K562 (cell line): ENCODE measurements around the gene HSPB8.

ENCODE experiments used
- CCNT2 ChIP-seq: IDR thresholded peaks from 2 replicates; pipeline ENCODE4 v1.6.1; 2011; ENCODE audit warnings: borderline replicate concordance, low read depth, mild to moderate bottlenecking, moderate library complexity, mixed read lengths, low read length; ENCODE audit not compliant: insufficient read length; ENCODE audit errors: extremely low read depth
- CREM ChIP-seq: IDR thresholded peaks from 2 replicates; pipeline ENCODE4 v1.6.1; 2014; ENCODE audit warnings: antibody characterized with exemption, low read depth
- NBN ChIP-seq: fragments of 450-650 bp; IDR thresholded peaks from 2 replicates; pipeline ENCODE4 v1.6.1; 2016; ENCODE audit warnings: low read depth, mild to moderate bottlenecking
- RAD21 ChIP-seq, 2 experiments: fragments of 250-450 bp in 1 of 2; fragments of 450-650 bp in 1 of 2; sonication (Bioruptor Pico) in 1 of 2; formaldehyde crosslinking in 1 of 2; IDR thresholded peaks in 1 of 2; conservative IDR thresholded peaks in 1 of 2; 2 replicates each; pipeline versions ENCODE4 v1.4.0 to v1.8.0; 2020 to 2022; ENCODE audit warnings: mild to moderate bottlenecking in 2 of 2, moderate library complexity in 1 of 2
- RBBP5 ChIP-seq: fragments of 200-600 bp; sonication (generic); IDR thresholded peaks from 2 replicates; pipeline ENCODE4 v1.6.1; 2012; ENCODE audit warnings: borderline replicate concordance, mild to moderate bottlenecking, low read length, control low read depth, inconsistent platforms; ENCODE audit not compliant: insufficient read depth, poor library complexity, severe bottlenecking
- YY1 ChIP-seq, 3 experiments: IDR thresholded peaks; 2 replicates each; pipeline ENCODE4 v1.6.1; 2011; ENCODE audit warnings: low read length in 2 of 3, mild to moderate bottlenecking in 2 of 3, moderate library complexity in 2 of 3, borderline replicate concordance in 1 of 3, control low read depth in 1 of 3, low read depth in 1 of 3; ENCODE audit not compliant: insufficient read depth in 3 of 3, insufficient replicate concordance in 2 of 3, control insufficient read depth in 1 of 3, insufficient read length in 1 of 3; ENCODE audit errors: extremely low read depth in 1 of 3
- ZNF282 ChIP-seq: sonication (generic); formaldehyde crosslinking; IDR thresholded peaks from 2 replicates; pipeline ENCODE4 v1.8.1; 2023; ENCODE audit warnings: missing genetic modification reagents
- TF ChIP-seq, protein P1 (sequence below): sonication (generic); formaldehyde crosslinking; IDR thresholded peaks from 2 replicates; pipeline ENCODE4 v1.8.0; 2023; ENCODE audit warnings: mild to moderate bottlenecking, missing genetic modification reagents

DNA sequence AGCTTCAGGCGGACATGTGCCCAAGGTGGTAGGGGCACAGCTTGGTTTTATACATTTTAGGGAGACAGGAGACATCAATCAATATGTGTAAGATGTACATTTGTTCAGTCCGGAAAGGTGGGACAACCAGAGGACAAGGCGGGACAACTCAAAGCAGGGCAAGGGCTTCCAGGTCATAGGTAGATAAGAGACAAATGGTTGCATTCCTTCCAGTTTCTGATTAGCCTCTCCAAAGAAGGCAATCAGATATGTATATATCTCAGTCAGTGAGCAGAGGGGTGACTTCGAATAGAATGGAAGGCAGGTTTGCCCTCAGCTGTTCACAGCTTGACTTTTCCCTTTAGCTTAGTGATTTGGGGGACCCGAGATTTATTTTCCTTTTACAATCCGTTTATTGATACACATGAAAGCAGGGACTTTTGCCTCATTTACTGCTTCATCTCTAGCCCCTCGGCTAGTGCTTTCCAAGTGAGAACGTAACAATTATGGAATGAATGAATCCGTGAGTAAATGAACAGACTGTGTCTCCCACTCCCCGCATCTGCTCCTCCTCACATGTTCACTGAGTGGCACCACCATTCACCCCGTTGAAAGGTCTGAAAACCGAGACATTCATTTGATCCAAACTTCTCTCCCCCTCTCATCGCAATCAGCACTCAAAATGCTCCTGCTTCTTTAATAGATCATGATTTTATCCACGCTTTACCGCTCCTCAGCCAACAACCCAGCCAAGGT is 6.9 kb upstream of the HSPB8 start:
- TF ChIP-seq ZNF282 (CRISPR knock-in tag) (no peak), NBN (no peak), RAD21 (CRISPR knock-in tag; conservative IDR thresholded peaks at IDR 0.05 in 1 of 2, IDR thresholded peaks at IDR 0.05 in 1 of 2) (no peak), YY1 (IDR thresholded peaks at IDR 0.05; ENCODE audit: borderline replicate concordance in 1 of 3, control insufficient read depth in 1 of 3, extremely low read depth in 1 of 3, insufficient read depth in 3 of 3, insufficient read length in 1 of 3, insufficient replicate concordance in 2 of 3, low read depth in 1 of 3, low read length in 2 of 3) (no peak), CREM (no peak), RBBP5 (no peak), CCNT2 (no peak)
- TF ChIP-seq, protein P1, sequence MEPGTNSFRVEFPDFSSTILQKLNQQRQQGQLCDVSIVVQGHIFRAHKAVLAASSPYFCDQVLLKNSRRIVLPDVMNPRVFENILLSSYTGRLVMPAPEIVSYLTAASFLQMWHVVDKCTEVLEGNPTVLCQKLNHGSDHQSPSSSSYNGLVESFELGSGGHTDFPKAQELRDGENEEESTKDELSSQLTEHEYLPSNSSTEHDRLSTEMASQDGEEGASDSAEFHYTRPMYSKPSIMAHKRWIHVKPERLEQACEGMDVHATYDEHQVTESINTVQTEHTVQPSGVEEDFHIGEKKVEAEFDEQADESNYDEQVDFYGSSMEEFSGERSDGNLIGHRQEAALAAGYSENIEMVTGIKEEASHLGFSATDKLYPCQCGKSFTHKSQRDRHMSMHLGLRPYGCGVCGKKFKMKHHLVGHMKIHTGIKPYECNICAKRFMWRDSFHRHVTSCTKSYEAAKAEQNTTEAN (CRISPR knock-in tag) = no peak
